Stimulated activated CD8-positive, alpha-beta memory T cell treated with anti-CD3 and anti-CD28 coated beads, Interleukin-12 subunit alpha, Interleukin-12 subunit beta, amount 100 ng/mL, for 1 hour (primary cell): Measurements from ENCODE around the gene CDIPT.
A peak's percentile ranks its signal among the peaks of the same experiment; 100 is the strongest.

ENCODE experiments used
- DNase-seq: peaks from one replicate; pipeline ENCODE4 v3.0.0-alpha.2; 2020; ENCODE audit warnings: low read depth

The CDIPT gene

DNA sequence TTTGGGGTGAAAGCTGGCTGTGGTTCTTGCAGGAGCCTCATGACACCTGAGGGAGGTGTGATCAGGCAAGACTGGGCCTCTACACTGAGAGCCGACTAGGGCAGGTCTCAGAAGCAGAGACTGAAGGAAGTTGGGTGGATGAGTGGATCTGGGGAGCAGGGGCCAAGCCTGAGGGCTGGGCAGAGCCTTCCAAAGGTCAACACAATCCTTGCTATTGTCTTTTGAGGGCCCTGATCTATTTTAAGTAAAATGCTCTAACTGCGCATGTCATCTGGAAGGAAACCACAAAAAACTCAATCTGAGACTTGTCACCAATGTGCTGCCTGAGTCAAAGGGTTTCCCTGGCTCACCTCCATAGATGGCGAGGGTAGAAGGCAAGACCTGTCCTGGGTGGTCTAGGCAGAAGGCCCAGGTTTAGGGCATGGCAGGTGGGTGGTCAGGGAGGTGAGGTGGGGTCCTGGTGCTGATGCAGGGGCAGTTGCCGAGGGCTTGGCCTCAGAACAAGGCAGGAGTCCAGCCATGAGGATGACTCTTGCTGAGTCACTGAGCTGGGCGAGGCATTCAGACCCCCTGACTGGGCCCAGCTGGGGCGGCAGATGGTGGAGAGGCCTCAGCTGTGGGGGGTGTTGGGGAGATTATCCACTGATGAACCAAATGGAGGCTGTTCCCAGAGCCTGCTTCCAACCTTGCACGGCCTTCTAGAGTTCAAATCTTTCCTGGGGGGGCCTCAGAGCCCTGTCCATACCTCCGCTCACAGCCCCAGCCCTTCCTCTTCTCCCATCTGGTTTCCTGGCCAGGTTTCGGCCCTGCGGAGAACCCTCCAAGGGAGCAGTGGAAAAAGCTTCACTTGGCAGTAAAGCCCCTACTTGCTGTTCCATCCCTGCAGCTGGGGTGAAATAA lies 37.6 kb downstream of the CDIPT start:
- DNase-seq = no peak

DNA sequence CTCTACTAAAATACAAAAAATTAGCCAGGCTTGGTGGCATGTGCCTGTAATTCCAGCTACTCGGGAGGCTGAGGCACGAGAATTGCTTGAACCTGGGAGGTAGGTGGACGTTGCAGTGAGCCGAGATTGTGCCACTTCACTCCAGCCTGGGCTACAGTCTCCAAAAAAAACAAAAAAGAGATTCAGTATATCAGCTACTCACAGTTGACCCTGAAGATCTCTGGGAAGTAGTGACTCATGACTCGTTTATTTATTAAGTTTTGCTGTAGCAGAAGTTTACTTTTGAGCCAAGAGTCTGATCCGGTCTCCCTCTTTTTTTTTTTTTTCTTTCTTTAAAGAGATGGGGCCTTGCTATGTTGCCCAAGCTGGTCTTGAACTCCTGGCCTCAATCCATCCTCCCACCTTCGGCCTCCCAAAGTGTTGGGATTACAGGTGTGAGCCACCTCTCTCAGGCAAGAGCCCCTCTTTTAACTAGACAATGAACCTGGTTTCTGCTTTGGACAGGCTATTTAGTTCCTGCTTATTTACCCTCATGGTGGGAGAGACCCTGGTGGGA lies 38.4 kb downstream of the CDIPT start:
- no peak for DNase-seq

DNA sequence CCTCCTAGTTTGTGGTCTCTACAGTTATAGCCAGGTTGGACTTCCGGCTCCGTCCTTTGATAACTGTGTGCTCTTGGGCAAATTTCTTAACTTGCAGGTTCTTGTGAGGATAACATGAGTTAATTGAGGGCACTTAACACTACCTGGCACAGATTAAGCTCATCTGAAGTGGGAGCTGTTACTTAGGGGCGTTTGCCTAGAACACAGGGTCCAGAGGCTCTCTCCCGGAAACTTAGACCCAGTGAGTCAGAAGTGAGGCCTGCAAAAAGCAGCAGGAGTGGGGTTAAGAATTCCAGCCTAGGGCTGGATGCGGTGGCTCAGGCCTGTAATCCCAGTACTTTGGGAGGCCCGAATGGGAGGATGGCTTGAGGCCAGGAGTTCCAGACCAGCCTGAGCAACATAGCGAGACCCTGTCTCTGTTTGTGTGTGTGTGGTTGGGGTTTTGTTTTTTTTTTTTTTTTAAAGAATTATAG lies 41.3 kb downstream of the CDIPT start:
- no peak for DNase-seq

DNA sequence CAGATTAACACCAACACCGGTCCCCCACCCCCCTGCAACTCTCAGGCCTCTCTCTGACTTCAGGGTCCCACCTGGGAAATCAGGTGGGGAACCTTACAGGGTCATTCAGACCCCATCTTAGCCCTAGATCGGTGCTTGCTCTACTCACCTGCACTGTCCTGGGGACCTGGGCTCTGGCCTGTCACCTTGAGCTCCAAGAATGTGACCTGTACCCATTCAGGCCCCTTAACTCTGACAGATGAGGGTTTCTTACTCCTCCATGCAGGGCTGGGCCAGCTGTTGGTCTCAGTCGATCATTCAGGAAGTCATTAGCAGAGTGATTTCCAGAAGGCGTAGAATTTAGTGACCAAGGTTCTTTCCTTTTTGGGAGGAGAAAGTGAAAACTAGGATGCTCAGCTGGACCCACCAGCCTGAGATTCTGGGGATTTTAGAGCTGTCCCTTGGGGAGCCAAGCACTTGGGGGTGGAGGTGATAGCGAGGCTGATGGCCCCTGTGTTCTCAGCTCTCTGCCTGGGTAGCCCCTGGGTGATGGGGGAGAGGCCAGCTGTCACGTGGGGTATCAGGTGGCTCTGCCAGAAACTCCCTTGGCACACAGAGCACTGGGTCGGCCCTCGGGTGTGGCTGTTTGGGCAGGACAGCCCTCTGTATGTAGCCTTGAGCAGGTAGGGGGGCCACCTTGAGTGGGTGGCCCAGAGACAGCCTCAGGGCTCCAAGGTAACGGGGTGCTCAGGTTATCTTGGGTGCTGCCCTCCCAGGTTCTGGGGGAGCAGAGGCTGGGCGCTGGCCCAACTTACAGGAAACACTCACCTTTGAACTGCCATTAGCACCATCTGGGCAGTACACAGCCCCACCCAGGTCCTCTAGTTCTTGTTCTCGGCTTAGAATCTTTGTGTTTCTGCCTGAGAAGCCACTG lies 42.0 kb downstream of the CDIPT start:
- no peak for DNase-seq

DNA sequence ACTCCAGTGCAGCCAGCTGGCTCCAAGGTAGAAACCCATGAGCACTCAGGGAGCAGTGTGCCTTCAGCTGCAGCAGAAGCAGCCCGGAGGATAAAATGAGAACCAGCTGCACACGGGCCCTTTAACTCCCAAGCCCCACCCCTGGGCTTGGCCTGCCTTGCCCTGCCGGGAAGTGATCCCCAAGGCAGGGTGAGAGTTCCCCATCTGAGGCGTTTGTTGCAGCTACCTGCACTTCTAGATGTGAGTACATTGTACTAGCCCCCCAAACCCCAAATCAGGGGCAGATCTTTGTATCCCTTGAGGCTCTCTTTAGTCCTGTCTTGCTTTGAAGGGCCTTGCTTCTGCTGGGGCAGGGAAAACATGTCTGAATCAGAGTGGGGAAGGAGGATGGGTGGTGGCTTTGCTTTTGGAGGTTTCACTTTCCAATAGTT lies 42.7 kb downstream of the CDIPT start, which contains the start of gene MVP:
Gene MVP (plus strand): TSS at position 192 of the 431 bp plus-strand sequence. CDS start 10,088 bp downstream, outside the sequence.
- no peak for DNase-seq

DNA sequence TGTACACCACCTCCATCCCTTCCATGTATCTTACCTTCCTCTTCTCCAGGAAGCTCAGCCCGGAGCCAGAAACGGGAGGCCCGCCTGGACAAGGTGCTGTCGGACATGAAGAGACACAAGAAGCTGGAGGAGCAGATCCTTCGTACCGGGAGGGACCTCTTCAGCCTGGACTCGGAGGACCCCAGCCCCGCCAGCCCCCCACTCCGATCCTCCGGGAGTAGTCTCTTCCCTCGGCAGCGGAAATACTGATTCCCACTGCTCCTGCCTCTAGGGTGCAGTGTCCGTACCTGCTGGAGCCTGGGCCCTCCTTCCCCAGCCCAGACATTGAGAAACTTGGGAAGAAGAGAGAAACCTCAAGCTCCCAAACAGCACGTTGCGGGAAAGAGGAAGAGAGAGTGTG lies 43.5 kb downstream of the CDIPT start:
- no peak for DNase-seq

DNA sequence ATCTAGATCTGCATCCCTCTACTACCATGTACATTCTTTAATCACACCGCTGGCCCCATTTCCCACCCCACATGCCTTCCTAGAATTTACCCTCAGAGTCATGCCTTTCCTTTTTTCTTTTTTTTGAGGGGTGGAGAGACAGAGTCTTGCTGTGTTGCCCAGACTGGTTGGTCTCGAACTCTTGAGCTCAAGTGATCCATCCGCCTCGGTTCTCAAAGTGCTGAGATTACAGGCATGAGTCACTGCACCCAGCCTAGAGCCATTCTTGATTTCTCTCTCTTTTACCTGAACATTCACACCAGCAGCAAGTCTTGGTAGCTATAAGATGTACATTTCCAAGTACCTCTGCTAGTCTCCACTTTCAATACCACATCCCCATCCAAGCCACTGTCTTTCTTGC lies 44.9 kb downstream of the CDIPT start:
- DNase-seq = no peak

DNA sequence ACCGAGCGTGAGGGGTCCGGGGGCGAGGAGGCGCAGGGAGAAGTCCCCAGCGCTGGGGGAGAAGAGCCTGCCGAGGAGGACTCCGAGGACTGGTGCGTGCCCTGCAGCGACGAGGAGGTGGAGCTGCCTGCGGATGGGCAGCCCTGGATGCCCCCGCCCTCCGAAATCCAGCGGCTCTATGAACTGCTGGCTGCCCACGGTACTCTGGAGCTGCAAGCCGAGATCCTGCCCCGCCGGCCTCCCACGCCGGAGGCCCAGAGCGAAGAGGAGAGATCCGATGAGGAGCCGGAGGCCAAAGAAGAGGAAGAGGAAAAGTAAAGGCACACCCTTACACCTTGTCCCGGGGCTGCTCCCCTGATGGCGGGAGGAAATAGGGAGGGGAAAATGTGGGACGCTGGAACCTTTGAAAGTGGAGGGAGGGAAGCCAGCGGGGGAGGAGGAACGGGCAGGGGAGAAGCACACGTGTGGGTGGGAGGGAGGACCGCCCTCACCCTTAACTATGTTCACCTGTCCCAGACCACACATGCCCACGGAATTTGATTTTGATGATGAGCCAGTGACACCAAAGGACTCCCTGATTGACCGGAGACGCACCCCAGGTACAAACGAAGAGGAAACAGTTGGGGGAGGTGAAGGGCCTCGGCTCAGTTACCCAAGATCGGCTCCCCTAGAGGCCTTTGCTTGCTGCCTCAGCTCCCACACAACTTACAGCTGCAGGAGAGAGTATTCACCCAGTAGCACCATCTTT lies 46.2 kb downstream of the CDIPT start:
- DNase-seq = no peak

DNA sequence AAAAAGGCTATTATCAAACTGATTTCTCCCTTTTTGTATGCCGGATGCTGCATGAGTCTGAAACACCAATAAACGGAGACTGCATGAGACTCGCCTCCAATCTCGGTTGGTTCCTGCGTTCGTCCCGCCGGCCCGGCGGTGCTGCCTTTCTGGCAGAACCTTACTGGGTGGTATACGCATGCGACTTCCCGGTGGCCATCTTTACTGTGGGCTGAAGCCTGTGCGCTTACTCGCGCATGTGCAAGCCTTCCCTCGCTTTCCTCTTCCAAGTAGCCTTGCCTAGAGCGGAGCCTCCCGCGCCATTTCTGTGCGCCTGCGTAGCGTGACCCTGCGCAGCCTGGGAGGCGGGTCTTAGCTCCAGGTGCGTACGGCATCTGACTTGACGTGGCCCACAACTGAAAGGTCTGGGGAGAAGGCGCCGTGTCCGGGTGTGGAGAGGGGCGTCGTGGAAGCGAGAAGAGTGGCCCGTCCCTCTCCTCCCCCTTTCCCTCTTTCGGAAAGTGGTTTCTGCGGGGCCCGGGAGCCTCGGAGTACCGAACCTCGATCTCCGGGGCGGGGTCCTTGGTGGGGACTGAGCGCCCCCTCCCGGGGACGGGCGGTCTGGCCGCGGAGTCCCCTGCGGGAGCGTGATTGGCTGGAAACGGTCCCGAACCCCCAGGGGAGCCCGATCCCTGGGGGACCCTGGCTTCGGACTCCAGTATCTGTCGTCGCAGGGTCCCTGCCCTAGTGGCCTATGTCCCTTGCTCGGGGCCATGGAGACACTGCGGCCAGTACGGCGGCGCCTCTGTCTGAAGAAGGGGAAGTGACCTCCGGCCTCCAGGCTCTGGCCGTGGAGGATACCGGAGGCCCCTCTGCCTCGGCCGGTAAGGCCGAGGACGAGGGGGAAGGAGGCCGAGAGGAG lies 47.0 kb downstream of the CDIPT start, which contains the start of gene PAGR1:
Gene PAGR1 (plus strand): TSS at position 360 of the 901 bp plus-strand sequence. CDS start 374 bp downstream, at position 734.
- peak; percentile 97 for DNase-seq

DNA sequence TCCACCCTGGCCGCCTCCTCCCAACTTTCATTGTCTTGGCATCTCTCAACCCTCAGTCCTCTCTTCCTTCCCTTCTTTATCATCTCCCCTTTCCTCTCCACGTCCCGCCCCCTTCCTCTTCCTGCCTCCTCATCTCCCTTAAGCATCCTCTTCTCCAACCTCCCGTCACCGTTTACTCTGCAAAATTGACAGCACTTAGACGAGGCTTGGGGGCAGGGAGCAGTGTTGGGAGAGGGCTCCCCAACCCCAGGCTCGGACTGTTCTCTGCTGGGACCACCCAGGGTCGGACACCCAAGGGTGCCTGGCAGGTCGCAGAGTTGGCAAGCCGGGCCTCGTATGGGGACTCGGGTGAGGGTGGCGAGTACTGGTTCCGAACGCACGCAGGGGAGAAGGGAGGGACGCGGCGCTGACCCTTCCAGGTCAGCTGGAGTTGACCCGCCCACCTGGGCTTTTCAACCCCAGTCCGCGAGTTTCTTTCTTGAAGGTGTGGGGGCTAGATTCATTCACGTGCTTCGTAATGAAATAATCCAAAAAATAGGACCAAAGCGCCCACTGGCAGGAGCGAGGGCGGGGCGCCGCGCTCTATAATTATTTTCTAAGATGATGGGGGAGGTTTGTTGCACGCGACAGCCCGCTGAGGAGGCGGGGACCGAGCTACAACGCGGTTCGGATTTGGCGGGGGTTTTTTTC lies 47.8 kb downstream of the CDIPT start:
- DNase-seq = no peak

DNA sequence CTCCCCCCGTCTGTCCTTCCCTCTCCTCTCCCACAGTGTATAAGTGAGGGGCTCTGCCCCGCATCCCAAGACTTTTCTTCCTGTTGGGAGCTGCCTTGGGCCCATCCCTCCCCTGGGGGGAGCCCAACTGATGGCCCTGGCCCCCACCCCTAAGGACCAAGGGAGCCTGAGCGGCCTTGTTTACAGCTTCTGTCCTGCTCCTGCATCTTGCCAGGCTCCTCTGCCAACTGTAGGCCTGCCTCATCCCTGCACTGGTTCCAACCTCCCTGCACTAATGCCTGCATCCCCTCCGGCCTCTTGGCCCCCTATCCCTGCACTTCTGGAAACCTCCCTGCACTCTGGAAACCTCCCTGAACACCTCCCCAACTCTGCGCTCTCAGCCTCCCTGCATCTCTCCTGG lies 48.4 kb downstream of the CDIPT start:
- DNase-seq = no peak

DNA sequence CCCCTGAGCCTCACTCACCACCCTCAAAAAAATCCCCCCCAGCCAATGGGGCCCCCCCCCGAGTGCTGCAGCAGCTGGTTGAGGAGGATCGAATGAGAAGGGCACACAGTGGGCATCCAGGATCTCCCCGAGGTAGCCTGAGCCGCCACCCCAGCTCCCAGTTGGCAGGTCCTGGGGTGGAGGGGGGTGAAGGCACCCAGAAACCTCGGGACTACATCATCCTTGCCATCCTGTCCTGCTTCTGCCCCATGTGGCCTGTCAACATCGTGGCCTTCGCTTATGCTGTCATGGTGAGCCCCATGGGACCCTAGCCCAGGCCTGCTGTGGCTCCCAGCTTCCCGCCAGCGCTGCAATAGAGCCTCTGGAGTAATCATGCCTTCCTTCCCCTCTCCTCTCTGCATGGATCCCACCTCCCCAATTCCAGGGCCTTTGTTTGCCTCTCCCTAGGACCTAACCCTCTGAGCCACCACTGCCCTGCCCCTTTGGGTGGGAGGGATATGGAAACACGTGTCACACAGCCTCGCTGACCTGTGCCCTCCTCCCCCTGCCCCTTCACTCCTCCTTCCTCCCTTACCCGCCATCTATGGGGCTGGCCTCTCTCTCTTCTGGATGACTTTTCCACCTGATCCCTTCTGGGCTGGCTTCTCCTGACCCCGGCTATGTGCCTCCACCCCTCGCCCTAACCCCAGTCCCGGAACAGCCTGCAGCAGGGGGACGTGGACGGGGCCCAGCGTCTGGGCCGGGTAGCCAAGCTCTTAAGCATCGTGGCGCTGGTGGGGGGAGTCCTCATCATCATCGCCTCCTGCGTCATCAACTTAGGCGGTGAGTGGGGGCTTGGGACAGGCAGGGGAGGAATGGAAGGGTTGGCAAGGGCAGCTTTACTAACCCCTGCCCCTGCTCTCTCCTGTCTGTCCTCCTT lies 49.1 kb downstream of the CDIPT start:
- no peak for DNase-seq

DNA sequence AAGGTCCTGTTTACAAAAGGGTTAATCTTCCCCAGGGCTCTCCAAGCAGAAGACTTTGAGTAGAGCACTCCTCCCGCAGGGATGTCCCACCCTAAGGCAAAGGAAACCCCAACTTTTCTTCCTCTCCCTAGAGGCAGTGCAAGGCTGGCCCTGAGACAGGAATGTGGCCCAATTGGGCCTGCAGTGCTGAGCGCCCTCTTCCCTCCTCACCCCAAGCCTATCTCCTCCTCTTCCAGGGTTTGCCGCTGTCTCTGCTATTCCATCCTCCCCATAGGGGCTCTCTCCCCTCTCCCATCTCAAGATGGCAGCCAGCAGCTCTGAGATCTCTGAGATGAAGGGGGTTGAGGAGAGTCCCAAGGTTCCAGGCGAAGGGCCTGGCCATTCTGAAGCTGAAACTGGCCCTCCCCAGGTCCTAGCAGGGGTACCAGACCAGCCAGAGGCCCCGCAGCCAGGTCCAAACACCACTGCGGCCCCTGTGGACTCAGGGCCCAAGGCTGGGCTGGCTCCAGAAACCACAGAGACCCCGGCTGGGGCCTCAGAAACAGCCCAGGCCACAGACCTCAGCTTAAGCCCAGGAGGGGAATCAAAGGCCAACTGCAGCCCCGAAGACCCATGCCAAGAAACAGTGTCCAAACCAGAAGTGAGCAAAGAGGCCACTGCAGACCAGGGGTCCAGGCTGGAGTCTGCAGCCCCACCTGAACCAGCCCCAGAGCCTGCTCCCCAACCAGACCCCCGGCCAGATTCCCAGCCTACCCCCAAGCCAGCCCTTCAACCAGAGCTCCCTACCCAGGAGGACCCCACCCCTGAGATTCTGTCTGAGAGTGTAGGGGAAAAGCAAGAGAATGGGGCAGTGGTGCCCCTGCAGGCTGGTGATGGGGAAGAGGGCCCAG lies 50.0 kb downstream of the CDIPT start:
- no peak for DNase-seq

DNA sequence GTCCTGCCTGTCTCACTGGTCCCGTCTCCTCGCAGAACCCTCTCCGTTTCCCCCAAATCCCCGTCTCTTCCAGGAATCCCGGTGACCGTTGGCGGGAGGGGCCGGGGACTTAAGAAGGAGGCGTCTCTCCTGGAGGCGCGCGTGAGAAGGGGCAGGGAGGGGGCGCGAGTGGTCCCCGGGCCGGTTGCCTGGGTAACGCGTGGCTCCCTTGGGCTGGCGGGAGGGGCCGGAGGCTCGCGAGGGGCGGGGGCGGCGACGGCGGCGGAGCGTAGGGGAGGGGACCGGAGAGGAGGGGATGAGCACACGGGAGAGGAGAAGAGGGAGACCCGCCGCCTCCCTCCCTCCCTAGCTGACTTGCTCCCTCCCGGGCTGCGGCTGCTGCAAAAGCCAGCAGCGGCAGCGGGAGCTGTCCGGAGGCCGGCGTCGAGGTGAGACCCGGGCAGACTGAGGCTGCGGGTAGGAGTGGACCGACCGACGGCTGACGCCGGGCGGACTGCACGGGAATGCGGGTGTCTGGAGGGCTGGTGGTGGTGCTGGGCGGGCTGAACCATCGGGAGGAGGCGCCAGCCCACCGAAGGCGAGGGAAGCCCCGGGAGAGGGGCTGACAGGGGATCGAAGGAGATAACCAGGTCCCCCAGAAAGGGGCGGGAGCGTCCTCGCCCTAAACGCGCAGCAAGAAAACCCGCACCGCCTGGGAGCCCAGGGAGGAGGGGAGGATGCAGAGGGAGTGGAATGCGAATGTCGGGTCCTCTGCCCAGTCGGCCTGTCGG lies 50.9 kb downstream of the CDIPT start, which contains the start of gene PRRT2:
Gene PRRT2 (plus strand): TSS at position 298 of the 770 bp plus-strand sequence. CDS start 862 bp downstream, outside the sequence.
- DNase-seq = no peak

DNA sequence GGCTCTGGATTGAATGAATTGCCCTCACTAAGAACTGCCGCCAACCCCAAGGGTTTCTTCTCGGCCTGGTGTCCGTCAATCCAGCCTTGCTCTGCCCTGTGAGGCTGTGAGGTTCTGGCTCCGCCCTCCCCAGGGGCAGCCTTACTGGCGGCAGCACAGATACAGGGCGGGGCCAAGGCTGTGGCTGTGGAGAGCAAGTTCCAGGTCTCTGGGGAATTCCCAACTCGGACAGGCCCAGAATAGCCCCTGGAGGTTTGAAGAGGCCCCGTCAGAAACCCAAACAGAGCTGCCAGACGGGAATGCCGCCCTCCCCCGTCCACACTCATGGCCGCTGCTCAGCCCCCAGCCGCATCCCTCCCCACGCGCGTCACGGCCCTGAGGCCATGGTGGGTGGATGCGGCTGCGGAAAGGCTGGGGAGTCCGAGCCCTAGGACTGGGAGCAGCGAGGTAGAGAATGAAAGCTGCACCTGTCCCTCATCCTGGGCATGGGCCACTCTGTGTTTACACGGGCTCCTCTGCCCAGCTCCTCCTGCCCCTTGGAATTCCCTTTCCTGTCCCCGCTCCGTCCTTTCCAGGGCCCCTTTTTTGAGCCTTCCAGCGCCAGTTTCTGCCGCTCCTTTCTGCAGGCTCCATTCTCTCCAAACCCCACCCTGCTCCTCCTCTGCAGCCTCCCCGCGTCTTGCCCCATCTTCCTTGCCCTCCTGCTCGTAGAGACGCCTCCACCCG lies 51.7 kb downstream of the CDIPT start:
- DNase-seq = no peak

DNA sequence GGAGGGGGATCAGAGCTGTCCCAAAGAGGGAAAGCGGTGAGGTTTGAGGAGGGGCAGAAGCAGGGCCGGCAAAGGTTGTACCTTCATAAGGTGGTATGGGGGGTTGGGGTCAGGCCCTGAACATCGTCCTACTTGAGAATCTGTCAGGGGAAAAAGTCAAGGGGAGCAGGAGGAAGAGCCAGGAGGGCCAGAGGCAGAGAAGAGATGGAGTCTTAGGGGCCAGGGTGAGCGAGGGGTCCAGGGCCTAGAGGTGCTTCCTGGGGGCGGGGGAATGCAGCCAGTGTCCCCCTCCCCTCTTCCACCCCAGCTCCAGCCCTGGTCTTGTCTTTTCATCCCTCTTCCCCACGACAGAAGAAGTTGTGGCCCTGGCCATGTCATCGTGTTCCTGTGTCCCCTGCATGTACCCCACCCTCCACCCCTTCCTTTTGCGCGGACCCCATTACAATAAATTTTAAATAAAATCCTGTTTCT lies 52.3 kb downstream of the CDIPT start:
- DNase-seq = no peak
